ENCODE results near the gene RPGR.

The RPGR gene

GRCh38 chrX:38327007-38327774 lies at the start of gene RPGR:
RPGR (minus strand) TSS chrX:38327509; CDS start chrX:38327367, 142 bp downstream.
- DNase-seq, result peak; percentile 72

GRCh38 chrX:38376747-38377146 lies 49.4 kb upstream of the RPGR start:
- no peak for DNase-seq

GRCh38 chrX:38375891-38376290 lies 48.6 kb upstream of the RPGR start:
- no peak for DNase-seq

- DNase-seq, result no peak
Observed at GRCh38 chrX:38374431-38374830, 47.1 kb upstream of the RPGR start.

GRCh38 chrX:38371641-38372040 lies 44.3 kb upstream of the RPGR start:
- no peak for DNase-seq

GRCh38 chrX:38368774-38369173 lies 41.5 kb upstream of the RPGR start:
- DNase-seq, result no peak

GRCh38 chrX:38365954-38366353 lies 38.6 kb upstream of the RPGR start:
- no peak for DNase-seq

- no peak for DNase-seq
Observed at GRCh38 chrX:38363046-38363445, 35.7 kb upstream of the RPGR start.

GRCh38 chrX:38357747-38358673 lies 30.7 kb upstream of the RPGR start:
- no peak for DNase-seq

GRCh38 chrX:38356401-38356800 lies 29.1 kb upstream of the RPGR start:
- DNase-seq, result no peak

- no peak for DNase-seq
Observed at GRCh38 chrX:38352362-38352761, 25.1 kb upstream of the RPGR start, which contains the start of gene OTC. OTC (plus strand) TSS chrX:38352604; CDS start chrX:38352697, 93 bp downstream.

GRCh38 chrX:38351346-38351745 lies 24.0 kb upstream of the RPGR start:
- no peak for DNase-seq

- peak; percentile 1 for DNase-seq
Observed at GRCh38 chrX:38347136-38347535, 19.8 kb upstream of the RPGR start.

GRCh38 chrX:38346150-38346549 lies 18.8 kb upstream of the RPGR start:
- no peak for DNase-seq

- no peak for DNase-seq
Observed at GRCh38 chrX:38342853-38343778, 15.8 kb upstream of the RPGR start.

- no peak for DNase-seq
Observed at GRCh38 chrX:38341442-38341841, 14.1 kb upstream of the RPGR start.

- DNase-seq, result no peak
Observed at GRCh38 chrX:38336538-38337240, 9.4 kb upstream of the RPGR start.

- no peak for DNase-seq
Observed at GRCh38 chrX:38335382-38335781, 8.1 kb upstream of the RPGR start.

- DNase-seq, result no peak
Observed at GRCh38 chrX:38332505-38332904, 5.2 kb upstream of the RPGR start.

GRCh38 chrX:38327775-38328081 lies 419 bp upstream of the RPGR start:
- DNase-seq, result no peak

- no peak for DNase-seq
Observed at GRCh38 chrX:38326086-38326485, 1.2 kb downstream of the RPGR start.

GRCh38 chrX:38320819-38321218 lies 6.5 kb downstream of the RPGR start:
- DNase-seq, result no peak
